Cardiac muscle cell (in vitro differentiated cells and primary cell): ENCODE results near the gene POFUT2. TPM values are rescaled to one million over a fixed set of nuclear protein-coding genes. Genes with fewer than 3 reads are reported as not detected.

ENCODE experiments used
- DNase-seq, 2 donors: peaks; one replicate each; pipeline versions ENCODE4 v3.0.0 to v3.0.0-alpha.2; 2010 to 2017; ENCODE audit warnings: low read depth in 1 of 2, low spot score in 1 of 2
- H3K27ac ChIP-seq: fragments of 200-600 bp; sonication (generic); 2 replicates; pipeline ENCODE4 v1.5.1; 2016
- H3K27me3 ChIP-seq: fragments of 200-600 bp; sonication (generic); 2 replicates; pipeline ENCODE4 v1.6.0; 2016; ENCODE audit warnings: control low read depth
- H3K36me3 ChIP-seq: fragments of 200-600 bp; sonication (generic); 2 replicates; pipeline ENCODE4 v1.5.1; 2016; ENCODE audit warnings: control low read depth
- H3K4me1 ChIP-seq: fragments of 200-600 bp; sonication (generic); 2 replicates; pipeline ENCODE4 v1.8.1; 2017; ENCODE audit warnings: low read depth, mild to moderate bottlenecking, mixed run types
- H3K4me3 ChIP-seq: fragments of 200-600 bp; sonication (generic); 2 replicates; pipeline ENCODE4 v1.5.1; 2016; ENCODE audit warnings: mild to moderate bottlenecking
- H3K9me3 ChIP-seq: fragments of 200-600 bp; sonication (generic); 2 replicates; pipeline ENCODE4 v1.5.1; 2017; ENCODE audit warnings: low read depth, mild to moderate bottlenecking, control low read depth
- CTCF ChIP-seq: IDR thresholded peaks from 2 replicates; pipeline ENCODE4 v1.5.1; 2012; ENCODE audit warnings: low read depth, mild to moderate bottlenecking, low read length
- polyA plus RNA-seq: library from polyadenylated mRNA; unstranded; fragments of >200 nt; fragmentation: Nextera tagmentation; extraction: Ambion mirVana; gene quantifications from 2 replicates; pipeline ENCODE4 v1.2.1, GENCODE V29; 2016
- total RNA-seq: library from RNA; depleted of rRNA; stranded (reverse); fragments of >200 nt; gene quantifications from 2 replicates; pipeline ENCODE4 v1.2.3, GENCODE V29; 2016

POFUT2 gene
- total and polyA plus RNA-seq, 2 experiments from 2014 or later, result 46.1 to 46.8 TPM

- Histone ChIP-seq H3K27ac (peak overlapping the region; percentile 48), H3K36me3 (no peaks in the 10 kb centered on the region), H3K4me1 (peaks cover 23% of the 10 kb centered on the region), H3K9me3 (no peaks in the 10 kb centered on the region), H3K27me3 (no peaks in the 10 kb centered on the region), H3K4me3 (no peak overlapping the region)
- peak in 1 of 2 donors; percentile 58 for DNase-seq
- no peak for TF ChIP-seq CTCF
Measured at GRCh38 chr21:45299026-45299863, 11.6 kb upstream of the POFUT2 start.

GRCh38 chr21:45297869-45298268, 10.2 kb upstream of the POFUT2 start:
- Histone ChIP-seq H3K27me3 (no peaks in the 10 kb centered on the region), H3K4me3 (no peak overlapping the region)

GRCh38 chr21:45297329-45297728, 9.6 kb upstream of the POFUT2 start:
- TF ChIP-seq CTCF, result no peak

More at GRCh38 chr21:45297869-45298268, 10.2 kb upstream of the POFUT2 start:
- Histone ChIP-seq H3K27ac (no peak overlapping the region), H3K9me3 (no peaks in the 10 kb centered on the region), H3K36me3 (no peaks in the 10 kb centered on the region), H3K4me1 (peaks cover 37% of the 10 kb centered on the region)
- TF ChIP-seq CTCF, result no peak
- no peak for DNase-seq

GRCh38 chr21:45296638-45297037, 8.9 kb upstream of the POFUT2 start:
- H3K36me3 ChIP-seq, result no peaks in the 10 kb centered on the region
- no peaks in the 10 kb centered on the region for H3K27me3 ChIP-seq
- TF ChIP-seq CTCF, result no peak
- H3K4me3 ChIP-seq, result no peak overlapping the region
- no peak for DNase-seq
- no peak overlapping the region for H3K27ac ChIP-seq
- H3K9me3 ChIP-seq, result no peaks in the 10 kb centered on the region
- H3K4me1 ChIP-seq, result peaks cover 44% of the 10 kb centered on the region

More at GRCh38 chr21:45297329-45297728, 9.6 kb upstream of the POFUT2 start:
- peaks cover 40% of the 10 kb centered on the region for H3K4me1 ChIP-seq
- no peaks in the 10 kb centered on the region for H3K36me3 ChIP-seq
- H3K27ac ChIP-seq, result no peak overlapping the region
- H3K27me3 ChIP-seq, result no peaks in the 10 kb centered on the region
- no peak overlapping the region for H3K4me3 ChIP-seq
- DNase-seq, result no peak
- no peaks in the 10 kb centered on the region for H3K9me3 ChIP-seq

GRCh38 chr21:45295576-45296365, 8.1 kb upstream of the POFUT2 start:
- H3K4me1 ChIP-seq, result peaks cover 44% of the 10 kb centered on the region
- TF ChIP-seq CTCF, result no peak
- peak in 1 of 2 donors; percentile 46 for DNase-seq
- peak overlapping the region; percentile 24 for H3K27ac ChIP-seq
- no peaks in the 10 kb centered on the region for H3K9me3 ChIP-seq
- H3K36me3 ChIP-seq, result no peaks in the 10 kb centered on the region
- no peak overlapping the region for H3K4me3 ChIP-seq
- H3K27me3 ChIP-seq, result no peaks in the 10 kb centered on the region
